ENCODE results near the gene CDC6.

DNA sequence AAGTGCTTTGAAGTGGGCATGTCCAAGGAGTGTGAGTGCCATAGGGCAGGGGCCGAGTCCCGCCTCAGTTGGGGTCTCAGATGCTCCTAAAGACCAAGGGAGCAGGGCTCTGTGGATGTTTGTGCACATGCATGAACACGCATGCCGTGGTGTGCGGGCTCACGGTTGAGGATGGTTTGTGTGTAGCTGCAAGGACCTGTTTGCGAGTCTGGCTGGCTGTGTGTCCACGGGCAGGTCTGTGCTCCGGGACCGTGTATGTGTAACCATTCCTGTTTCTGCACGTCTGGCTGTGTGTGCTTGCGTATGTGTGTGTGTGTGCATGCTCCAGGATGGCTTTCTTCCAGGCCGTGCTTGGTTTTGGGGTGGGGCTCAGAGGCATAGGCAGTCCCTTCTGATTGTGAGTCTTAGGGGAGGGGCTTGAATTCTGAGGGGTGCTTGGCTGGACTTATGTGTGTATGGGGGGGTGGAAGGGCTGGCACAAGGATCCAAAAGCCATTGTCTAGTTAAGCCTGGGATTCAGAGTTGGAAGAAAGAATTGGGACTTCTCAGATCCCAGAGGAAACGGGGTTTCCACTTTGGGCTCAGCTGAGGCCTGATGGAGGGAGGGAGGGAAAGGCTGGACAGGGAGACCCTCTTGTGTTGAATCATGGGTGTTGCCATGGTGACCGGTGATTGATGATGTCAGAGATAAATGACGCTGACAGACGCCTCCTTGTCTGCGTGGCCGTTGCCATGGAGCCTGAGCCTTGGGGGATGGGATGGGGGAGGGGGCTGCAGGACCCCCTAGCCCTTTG lies 62.4 kb downstream of the CDC6 start:
- TF ChIP-seq, protein P1, sequence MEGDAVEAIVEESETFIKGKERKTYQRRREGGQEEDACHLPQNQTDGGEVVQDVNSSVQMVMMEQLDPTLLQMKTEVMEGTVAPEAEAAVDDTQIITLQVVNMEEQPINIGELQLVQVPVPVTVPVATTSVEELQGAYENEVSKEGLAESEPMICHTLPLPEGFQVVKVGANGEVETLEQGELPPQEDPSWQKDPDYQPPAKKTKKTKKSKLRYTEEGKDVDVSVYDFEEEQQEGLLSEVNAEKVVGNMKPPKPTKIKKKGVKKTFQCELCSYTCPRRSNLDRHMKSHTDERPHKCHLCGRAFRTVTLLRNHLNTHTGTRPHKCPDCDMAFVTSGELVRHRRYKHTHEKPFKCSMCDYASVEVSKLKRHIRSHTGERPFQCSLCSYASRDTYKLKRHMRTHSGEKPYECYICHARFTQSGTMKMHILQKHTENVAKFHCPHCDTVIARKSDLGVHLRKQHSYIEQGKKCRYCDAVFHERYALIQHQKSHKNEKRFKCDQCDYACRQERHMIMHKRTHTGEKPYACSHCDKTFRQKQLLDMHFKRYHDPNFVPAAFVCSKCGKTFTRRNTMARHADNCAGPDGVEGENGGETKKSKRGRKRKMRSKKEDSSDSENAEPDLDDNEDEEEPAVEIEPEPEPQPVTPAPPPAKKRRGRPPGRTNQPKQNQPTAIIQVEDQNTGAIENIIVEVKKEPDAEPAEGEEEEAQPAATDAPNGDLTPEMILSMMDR (IDR thresholded peaks at IDR 0.05; ENCODE audit: low read depth, low read length), result no peak
- no peak for TF ChIP-seq POLR2A (IDR thresholded peaks at IDR 0.05; ENCODE audit: extremely low read depth, insufficient read length)
- TF ChIP-seq, protein P2, sequence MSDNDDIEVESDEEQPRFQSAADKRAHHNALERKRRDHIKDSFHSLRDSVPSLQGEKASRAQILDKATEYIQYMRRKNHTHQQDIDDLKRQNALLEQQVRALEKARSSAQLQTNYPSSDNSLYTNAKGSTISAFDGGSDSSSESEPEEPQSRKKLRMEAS (IDR thresholded peaks at IDR 0.05; ENCODE audit: low read depth, low read length), result no peak

Data from NB4 (cell line).